Measurements from ENCODE around the gene EEPD1.

Gene EEPD1

DNA sequence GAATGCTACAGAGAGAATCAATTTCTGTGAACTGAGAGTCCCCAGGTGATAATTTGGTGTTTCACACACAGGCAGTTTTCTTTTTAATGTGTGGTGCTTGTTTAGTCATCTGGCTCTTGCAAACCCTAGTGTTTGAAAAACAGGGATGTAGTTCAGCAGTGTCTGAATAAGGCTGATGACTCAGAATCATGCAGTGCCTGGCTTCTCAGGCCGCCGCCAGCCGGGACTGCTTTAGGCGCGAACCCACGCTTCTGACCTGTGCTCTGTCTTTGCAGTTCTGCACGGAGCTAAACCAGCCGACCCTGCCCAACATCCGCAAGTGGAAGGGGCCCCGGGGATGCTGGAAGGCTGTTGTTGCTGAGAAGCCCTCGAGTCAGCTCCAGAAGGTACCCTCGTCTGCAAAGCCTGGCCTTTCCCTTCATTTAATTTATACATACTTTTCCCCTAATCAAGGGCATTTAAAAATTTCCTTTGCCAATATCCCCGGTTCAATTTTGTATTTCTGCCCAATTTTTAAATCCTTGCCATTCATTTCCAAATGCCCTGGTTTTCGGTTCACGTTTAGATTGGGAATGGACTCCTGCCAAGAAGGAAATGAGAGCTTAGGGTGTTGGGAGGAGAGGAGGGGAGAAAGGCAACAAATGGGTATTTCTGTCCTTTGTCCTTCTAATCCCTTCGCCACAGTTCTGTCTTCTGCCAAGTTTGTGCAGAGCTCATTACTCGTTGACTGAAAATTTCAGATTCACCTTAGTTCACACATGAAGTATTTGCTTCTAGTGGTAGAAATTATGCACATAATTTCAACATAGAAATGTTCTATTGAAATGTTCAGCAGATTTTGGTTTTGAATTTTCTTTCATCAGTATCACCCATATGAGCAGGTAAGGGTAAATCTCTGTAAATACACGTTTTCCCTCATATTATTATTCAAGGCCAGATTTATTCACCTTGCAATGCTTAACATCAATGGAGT lies 128.1 kb downstream of the EEPD1 start:
- DNase-seq (ENCODE audit: low spot score): no peak

GRCh38 chr7:36281945-36282717 lies 129.1 kb downstream of the EEPD1 start:
- no peak for DNase-seq (ENCODE audit: low spot score)

DNA sequence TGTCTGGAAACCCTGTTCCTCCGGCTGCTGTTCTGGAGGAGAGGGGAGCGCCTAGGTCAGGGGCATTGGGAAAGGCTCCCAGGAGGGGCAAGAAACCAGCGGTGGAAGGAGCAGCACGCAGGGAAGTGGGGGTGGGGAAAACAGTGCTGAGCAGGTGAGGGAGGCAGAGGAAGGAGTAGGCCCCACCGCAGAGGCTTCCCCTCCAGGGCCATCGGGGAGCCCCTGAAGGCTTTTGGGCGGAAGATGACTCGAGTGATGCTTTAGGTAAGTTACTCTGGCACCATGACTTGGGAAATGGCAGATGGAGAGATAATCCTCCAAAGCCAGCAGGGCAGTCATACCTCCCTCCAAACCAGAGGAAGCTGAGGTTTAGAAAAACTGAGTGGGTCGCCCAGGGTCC lies 130.1 kb downstream of the EEPD1 start:
- no peak for DNase-seq (ENCODE audit: low spot score)

GRCh38 chr7:36283711-36284130 lies 130.7 kb downstream of the EEPD1 start:
- no peak for DNase-seq (ENCODE audit: low spot score)

- no peak for DNase-seq (ENCODE audit: low spot score)
Observed at GRCh38 chr7:36284456-36285090, 131.5 kb downstream of the EEPD1 start.

GRCh38 chr7:36285276-36285675 lies 132.2 kb downstream of the EEPD1 start:
- no peak for DNase-seq (ENCODE audit: low spot score)

- DNase-seq (ENCODE audit: low spot score): no peak
Observed at GRCh38 chr7:36286226-36286625, 133.2 kb downstream of the EEPD1 start.

DNA sequence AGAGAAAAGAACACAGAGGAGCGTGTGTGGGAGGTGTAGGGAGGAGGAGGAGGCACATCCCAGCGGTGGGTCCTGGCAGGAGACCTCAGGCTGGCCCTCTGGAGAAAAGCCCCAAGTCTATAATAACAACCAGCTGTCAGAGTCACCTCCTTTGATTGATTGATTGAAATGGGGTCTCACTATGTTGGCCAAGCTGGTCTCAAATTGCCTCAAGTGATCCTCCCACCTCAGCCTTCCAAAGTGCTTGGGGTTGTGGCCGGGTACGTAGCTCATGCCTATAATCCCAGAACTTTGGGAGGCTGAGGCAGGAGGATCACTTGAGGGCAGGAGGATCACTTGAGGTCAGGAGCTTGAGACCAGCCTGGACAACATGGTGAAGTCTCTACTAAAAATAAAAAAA lies 133.6 kb downstream of the EEPD1 start:
- no peak for DNase-seq (ENCODE audit: low spot score)

DNA sequence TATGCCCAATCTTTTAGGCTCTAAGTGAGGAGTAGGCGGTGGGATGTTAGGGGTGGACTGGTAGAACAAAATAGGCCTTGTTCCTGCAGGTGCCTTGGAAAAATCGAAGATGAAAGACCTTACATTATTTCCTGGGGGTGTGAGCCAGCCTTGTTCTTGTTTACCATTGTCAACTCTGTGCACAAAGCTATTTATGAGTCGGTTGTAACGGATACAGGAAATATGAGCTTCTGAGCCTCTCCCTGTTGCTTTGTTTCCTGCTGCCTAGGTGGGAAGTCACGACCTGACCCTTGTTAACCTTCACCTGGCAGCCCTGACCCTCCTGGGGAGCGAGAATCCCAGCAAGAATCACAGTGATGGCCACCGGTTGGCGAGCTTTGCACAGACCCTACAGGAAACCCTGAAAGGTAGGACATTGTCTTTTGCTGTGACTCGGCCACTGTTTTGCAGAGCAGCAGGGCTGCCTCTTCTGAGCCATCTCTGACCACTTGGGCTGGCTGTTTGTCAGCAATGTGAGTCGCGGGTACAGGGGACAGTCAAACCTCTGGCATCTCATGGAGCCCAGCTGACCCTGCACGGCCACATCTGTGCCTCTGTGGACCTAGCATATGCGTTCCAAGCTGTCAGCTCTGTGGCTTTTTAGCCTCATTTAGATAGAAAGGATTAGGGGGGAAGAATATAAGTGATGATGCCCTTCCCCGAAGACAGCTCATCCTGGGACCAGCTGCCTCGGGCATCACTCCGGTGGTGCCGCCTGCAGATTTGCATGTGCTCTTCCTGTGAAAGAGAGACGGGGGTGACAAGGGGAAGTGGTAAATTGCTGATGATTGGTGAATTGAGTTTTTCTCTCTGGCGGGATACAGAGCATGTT lies 134.6 kb downstream of the EEPD1 start:
- no peak for DNase-seq (ENCODE audit: low spot score)

- no peak for DNase-seq (ENCODE audit: low spot score)
Observed at GRCh38 chr7:36288501-36288900, 135.4 kb downstream of the EEPD1 start.

- no peak for DNase-seq (ENCODE audit: low spot score)
Observed at GRCh38 chr7:36289833-36290661, 137.0 kb downstream of the EEPD1 start.

GRCh38 chr7:36291387-36292316 lies 138.6 kb downstream of the EEPD1 start:
- peak; percentile 70 for DNase-seq (ENCODE audit: low spot score)

- no peak for DNase-seq (ENCODE audit: low spot score)
Observed at GRCh38 chr7:36295090-36295489, 142.0 kb downstream of the EEPD1 start.

DNA sequence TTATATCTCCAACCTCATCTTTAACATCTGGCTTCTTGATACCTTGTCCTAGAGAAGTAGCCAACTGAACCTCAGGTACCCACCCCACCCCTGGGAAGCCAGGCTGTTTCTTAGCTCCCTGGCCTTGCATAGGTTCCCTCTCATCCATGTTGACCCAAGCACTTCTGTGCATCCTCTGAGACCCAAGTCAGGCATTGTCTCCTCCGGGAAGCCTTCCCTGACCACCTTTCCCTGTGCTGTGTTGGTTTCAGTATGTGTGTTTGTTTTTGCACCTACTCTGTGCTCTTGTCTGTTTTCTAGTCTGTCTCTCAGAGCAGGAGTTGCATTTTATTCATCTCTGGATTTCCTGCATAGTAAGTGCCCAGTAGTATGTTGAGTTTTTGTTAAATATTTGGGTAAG lies 143.2 kb downstream of the EEPD1 start:
- no peak for DNase-seq (ENCODE audit: low spot score)

DNA sequence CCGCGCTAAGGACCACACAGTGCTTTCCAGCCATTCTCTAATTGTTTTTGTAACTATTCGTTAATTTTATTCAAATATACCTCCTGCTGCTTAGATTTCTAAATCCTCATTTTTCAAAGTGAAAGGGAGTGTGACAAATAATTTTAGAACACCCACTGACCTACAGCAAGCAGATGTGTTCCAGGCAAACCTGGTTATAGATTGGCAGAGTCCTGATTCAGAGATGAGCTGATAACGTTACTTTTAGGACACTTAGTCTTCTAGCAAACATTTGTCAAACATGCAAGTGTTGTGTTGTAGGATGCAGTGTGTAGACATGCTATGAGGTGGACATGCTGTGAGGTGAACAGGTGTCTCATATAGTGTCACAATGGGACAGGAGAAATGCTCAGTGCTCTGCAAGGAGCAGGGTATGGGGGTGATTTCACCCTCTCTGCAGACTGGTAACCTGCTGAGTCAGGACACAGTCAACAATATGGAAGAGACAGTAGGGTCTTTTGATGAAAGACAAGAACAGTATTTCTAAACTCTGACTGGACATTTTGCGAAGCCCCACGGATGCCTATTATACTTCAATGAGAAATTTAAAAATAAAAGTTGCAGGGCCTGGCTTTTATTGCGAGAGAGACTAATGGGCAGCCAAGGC lies 144.4 kb downstream of the EEPD1 start:
- DNase-seq (ENCODE audit: low spot score): no peak

- DNase-seq (ENCODE audit: low spot score): no peak
Observed at GRCh38 chr7:36298106-36298505, 145.1 kb downstream of the EEPD1 start.

DNA sequence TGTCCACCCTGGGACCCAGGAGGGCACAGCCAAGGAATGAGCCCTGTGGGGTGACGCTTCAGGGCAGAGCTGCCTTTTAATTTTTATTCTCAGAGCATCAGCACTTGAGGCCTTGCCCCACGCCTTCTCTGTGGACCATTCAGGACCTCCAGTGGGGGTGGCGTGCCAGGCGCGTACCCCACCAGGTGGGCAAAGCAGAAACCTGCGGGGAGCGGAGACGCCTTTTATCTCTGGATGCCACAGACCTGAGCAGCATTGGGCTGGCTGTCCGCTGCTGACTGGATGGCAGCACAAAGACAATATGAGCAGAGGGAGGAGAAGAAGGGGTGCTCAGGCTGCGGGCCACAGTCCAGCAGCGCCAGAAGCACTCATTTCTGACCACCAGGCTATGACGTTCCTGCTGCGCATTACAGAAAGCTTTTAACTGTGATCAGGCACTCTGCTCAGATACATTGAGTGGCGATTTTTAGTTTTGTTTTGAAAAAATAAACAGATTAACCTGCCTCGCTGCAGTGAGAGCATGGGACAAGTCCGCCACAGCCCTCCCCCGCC lies 146.2 kb downstream of the EEPD1 start:
- no peak for DNase-seq (ENCODE audit: low spot score)

- DNase-seq (ENCODE audit: low spot score): no peak
Observed at GRCh38 chr7:36299823-36300341, 146.8 kb downstream of the EEPD1 start.

All from hematopoietic multipotent progenitor cell treated with erythropoietin and hydrocortisone succinate and interleukin-3 and kit ligand, for 17 days (in vitro differentiated cells).